Tongue (tissue), 2 donors: Measurements from ENCODE around the gene SCAANT1. TPM values are rescaled to one million over a fixed set of nuclear protein-coding genes. Genes with fewer than 3 reads are reported as not detected.

Experiments used
- DNase-seq: peaks from one replicate; pipeline ENCODE4 v3.0.0-alpha.2; 2015
- total RNA-seq: library from RNA; depleted of rRNA; stranded (reverse); fragments of >200 nt; gene quantifications from one replicate; pipeline ENCODE4 v1.2.3, GENCODE V29; 2014

SCAANT1 gene
- not detected for total RNA-seq

DNA sequence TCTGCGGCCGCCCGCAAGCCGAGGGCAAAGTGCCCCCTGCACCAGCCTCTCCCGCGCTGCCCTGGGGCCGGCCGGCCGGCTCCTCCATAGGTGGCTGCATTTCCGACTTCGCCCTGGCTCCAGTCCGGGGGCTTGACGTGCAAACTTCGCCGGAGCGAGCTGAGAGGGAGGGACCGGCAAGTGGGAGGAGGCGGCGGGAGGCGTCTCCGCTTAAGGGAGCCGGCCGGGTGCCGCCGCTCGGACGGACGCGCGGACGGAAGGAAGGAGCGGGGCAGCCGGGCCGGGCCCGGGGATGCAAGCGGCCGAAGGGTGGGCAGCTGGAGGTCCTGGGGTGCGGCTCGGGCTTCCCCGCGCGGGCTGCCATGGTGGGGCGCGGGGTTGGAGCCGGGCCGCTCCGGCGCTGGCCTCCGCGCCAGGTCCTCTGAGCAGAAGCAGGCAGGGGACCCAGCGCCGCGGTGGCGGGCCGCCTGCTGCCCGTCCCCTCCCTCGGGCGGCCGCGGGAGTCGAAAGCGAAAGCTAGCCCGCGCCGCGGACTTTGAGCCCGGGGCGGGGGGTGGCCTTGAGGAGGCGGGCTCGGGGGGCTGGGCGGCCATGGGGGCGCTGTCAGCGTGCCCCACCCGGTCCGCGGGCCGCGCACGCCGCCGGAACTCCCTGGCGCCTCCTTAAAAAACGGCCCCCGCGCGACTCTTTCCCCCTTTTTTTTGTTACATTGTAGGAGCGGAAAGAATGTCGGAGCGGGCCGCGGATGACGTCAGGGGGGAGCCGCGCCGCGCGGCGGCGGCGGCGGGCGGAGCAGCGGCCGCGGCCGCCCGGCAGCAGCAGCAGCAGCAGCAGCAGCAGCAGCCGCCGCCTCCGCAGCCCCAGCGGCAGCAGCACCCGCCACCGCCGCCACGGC is at the start of gene SCAANT1:
SCAANT1 (minus strand) TSS at position 511 of the 895 bp plus-strand sequence.
- DNase-seq: peak; percentile 95

DNA sequence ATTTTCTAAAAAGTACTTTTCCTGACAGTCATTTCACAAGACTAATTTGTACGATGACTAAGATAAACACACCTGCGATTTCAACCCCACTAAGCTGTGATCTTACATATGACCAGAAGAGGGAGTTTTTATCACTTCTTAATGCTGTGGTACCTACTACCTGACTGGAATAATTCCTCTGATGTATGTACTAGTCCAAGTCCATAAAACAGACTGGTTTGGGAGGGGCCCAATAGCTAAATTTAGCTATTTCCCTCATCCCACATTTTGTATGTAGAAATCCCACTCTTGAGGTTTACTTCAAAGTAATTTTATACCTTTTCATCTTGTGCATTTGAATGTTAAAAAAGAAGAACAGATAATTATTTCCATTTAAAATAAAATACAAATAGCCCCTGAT is 49.7 kb upstream of the SCAANT1 start:
- DNase-seq: peak; percentile 49

DNA sequence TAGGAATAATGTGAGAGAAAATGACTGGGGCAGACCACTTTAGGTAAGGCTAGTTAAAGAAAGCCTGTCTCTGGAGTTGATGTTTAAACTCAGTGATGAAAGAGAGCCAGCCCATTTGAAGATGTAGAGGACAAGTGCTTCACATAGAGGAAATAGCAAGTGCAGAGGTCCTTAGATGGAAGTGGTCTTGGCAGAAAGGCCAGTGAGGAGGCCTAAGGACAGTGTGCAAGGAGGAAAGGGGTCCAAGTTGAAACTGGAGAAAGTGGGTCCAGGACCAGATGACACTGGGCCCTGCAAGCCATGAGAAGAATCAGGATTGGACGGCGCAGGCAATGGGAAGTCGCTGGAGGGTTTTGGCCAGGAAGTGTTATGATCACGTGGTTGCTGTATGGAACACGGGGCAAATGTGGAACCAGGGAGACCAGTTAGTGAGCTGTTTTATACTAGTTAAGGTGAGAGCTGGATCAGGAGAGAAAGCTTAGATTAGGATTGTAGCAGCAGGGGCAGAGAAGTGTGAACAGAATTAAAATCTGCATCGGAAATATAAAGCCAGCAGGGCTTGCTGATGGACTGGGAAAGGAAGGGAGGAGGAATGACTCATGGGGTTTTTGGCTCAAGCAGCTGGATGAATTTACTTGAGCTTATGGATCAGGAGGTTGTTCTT is 48.0 kb upstream of the SCAANT1 start:
- peak; percentile 56 for DNase-seq

DNA sequence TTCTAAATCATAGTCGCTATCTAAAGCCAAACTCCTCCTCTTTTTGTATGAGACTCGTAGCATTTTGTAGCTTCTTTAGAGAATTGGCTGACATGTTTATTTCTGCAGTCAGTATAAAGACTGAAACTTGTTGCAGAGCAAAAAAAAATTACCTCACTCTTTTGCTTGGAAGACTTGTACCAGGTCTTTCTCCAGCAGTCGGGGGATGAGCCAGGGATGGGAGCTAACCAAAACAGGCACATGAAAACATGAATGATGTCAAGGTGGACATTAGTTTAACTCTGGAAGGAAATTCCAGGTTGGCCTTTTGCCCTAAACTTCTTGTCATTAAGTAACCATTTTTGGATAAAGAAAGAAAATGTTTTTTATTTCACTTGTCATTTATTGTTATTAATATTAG is 47.0 kb upstream of the SCAANT1 start:
- DNase-seq: no peak

DNA sequence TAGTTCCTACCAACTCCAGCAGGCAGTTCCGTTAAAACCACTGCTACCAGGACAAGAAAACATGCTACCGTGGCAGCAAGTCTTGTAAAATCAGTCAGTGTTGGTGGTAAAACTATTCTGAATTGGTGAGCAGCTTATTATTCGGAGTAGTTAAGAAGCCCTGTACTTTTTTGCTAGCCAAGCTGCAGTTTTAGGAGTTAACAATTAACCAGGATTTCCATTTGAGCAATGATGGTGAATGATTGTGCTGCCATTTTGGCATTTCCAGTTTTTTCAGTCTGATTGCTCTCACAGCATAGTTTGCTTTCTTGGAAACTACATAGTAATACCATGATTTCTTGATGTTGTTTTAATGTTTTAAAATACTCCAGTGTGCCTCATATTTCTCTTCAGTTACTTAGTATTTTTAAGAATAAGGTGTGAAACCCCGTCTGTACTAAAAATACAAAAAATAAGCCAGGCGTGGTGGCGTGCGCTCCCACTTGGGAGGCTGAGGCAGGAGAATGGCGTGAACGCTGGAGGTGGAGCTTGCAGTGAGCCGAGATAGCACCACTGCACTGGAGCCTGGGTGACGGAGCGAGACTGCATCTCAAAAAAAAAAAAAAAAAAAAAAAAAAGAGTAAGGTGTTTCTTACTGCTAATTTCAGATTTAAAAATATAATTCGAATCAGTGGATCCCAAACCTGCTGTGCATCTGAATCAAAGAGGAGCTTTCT is 43.8 kb upstream of the SCAANT1 start:
- DNase-seq: no peak

DNA sequence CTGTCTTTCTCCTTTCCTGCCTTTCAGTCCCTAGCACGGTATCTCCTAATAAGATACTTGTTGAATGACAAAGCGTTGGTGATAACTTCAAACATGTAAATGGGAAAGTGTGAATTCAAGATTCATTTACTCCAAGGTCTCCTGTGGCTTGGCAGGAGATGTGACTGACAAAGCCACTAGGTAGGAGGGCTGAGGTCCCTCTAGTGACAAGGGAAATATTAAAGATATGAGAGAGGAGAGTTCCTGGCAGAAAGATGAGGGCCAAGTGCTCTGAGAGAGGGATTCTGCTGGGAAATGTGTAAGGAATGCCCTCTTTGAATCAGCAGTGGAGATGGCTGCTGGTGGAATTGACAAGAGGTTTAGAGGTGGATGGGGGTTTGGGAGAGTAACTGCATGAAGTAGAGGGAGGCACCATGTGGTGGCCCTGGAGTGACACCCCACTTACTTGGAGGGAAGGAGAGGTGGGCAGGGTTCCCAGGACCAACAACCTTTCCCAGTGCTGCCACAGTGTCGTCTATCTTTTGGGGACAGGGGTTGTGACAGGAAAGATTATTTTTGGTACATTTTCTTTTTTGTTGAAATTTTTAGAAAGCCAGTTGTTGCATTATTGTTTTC is 43.0 kb upstream of the SCAANT1 start:
- DNase-seq: no peak

DNA sequence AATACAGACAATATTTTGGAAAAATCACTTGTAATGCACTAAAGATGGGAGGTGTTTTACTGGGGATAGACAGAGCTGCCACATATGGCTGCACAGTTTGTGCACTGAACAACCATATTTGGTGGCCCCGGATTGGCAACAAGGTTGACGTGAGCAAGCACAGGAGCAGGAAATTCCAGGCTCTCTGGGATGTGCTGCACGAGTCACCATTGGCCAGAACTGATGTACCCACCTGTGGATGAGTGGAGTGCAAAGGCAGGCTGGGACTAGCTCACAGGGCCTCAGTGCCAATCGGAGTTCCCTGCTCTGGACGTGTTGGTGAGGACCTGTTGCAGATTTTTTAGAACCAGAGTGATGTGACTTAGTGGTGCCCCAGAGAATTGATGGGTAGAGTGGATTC is 42.0 kb upstream of the SCAANT1 start:
- no peak for DNase-seq

DNA sequence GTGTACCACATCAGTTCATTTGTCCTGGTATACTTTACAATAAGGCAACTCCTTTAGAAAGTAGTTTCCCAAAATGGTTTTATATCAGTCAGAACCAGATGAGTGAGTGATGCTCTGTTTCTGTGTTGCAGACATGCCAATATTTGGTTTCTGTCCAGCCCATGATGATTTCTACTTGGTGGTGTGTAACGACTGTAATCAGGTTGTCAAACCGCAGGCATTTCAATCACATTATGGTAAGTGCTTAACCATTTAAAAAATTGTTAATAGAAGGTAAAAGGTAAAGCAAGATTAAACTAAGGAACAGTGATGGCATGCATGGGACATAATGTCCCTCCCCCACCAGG is 40.0 kb upstream of the SCAANT1 start:
- no peak for DNase-seq

DNA sequence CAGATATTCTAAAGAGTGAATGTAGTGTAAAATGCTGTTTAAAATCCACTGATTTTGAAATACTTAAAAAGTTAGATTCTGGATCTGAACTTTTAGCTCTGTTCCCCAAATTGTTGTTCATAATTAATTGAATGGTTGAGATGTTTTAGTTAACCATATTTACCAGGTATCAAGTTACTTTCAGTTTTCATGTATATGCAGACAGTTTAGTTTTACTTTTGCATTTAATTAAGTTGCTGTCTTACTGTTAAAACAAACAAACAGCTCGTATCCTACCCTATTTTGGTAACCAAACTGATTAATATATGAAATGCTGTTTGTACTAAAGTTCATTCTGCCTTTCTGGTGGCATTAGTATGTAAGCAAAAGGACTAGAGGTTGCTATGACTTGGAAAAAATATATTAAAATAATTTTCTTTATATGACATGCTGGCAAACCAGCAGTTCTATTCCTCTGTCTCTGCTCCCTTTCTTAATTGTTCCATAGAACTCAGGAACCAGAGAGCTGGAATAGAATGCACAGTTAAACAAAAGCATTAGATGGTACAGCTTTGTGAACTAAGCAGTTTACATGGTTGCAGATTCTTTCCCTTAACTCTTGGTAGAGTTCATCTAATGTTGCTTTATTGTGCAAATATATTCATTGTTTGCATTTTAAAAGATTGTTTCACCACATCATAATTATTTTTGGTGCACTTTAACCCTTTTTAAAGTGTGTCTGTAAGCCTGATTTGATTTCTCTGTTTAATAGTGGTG is 39.5 kb upstream of the SCAANT1 start:
- no peak for DNase-seq

DNA sequence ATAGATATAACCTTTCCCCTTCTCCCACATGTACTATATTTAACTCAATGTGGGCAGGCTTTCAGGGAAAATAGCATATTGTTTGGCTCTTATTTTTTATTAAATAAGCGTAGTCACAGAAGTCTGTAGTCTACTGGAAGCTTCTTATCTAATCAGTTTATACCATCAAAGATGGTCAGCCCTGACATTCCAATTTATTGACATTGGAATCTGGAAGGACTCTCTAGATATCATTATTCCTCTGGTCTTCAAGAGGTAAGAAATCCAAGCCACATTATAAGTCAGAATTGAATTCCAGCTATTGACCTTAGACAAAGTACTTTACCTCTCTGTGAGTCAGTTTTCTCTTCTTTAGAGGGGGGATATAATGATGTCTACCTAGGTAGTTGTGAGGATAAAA is 38.5 kb upstream of the SCAANT1 start:
- no peak for DNase-seq

DNA sequence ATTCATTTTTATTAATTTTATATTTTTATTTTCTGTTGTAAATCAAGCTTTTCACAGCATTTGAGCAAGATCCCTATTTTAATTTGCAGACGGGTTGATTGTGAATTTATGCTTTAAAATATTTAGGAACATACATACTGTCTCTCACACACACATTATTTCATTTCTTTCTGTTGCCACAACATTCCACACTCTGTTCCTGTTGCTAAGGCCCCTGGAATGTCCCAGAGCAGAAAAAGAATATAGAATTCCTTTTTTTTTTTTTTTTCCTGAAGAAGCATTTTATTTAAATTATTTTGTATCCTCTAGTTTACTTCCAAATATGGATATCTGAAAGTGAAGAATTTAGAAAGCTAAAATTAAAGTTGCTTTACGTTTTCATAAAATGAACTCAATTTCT is 36.8 kb upstream of the SCAANT1 start:
- DNase-seq: peak; percentile 73

DNA sequence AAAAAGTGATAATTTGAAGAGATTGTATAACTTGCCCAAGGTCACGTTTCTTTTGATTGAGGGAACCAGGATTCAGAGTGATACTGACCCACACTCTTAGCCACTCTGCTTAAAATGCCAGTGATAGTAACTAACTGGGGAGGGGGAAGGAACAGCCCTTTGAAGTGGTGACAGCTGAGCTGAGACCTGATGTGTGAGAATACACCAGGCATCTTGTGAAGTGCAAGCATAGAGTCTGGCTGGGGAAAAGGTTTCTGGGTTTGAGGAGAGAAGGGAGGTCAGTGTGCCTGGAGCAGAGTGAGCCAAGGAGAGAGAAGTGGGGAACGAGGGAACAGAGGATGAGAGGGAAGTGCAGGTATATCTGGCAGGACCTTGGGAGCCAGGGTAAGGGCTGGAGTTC is 35.4 kb upstream of the SCAANT1 start:
- peak; percentile 32 for DNase-seq

DNA sequence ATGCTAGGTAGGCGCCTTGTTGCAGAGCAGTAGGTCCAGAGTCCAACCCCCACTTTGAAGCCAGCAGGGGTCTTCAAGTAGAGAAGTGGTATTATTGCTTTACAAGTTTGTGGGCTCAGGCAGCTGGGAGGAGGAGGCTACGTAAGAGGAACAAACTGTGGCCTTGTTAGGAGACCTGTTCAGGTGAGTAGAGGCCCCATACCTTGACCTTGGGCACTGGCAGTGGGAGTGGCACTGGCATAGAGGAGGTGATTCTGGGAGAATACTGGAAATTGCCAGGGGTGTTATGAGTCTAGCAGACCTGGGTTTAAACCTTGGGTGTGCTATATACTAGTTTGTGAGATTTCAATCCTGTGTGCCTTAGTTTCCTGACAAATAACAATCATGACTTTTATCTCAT is 34.6 kb upstream of the SCAANT1 start:
- no peak for DNase-seq

DNA sequence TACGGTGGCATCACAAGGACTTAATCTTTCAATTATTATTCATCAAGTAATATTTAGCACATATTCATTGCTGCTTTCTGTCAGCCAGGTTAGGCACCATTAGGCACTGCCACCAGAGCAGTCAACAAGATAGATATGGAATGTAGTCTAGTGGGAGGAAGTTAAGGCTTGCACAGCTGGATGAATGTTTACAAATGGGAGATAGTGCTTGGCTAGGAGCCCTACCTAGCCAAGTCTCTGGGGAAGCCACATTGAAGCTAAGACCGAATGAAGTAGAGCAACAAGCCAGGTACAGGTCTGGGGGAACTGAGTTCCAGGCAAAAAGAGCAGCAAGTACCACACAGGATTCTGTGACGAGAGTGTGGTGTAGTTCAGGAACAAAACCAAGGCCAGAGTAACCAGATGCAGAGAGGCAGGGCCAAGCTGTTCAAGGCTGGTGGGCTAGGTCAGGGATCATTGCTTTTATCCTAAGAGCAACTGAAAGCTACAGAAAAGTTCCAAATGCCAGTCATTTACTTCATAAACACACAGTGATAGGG is 33.4 kb upstream of the SCAANT1 start:
- no peak for DNase-seq

DNA sequence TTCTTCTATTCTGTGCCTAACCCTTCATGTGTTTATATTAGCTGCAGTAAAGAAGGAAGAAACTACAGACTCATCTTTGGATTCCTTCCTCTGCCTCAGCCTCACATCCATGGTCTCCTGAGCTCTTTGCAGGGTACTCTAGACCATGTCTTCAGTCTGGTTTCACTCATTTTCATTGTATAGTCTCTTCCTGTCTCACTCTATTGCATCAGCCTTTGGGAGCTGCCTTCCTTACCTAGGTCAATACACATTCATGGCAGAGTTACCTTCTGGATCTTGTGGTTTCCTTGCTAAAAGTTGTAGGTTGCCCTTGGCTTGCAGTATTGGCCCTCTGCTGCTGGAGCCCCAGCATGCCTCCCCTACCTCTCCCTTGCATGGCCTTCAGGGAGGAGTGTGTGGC is 31.5 kb upstream of the SCAANT1 start:
- no peak for DNase-seq

DNA sequence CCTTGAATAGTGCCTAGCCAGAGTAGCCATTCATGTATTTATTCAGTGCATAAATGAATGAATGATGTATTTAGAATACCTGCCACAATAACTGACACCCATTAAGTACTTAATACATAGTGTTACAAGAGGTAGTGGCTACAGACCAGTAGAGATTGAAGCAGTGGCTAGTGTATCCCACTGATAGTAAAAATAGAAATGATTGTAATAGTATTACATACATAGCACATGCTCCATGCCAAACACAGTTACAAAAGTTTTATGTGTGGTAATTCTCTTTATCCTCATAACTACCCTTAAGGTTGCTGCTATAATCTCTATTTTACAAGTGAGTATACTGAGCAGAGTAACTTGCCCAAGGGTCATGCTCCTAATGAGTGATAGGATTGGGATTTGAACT is 30.3 kb upstream of the SCAANT1 start:
- DNase-seq: no peak

DNA sequence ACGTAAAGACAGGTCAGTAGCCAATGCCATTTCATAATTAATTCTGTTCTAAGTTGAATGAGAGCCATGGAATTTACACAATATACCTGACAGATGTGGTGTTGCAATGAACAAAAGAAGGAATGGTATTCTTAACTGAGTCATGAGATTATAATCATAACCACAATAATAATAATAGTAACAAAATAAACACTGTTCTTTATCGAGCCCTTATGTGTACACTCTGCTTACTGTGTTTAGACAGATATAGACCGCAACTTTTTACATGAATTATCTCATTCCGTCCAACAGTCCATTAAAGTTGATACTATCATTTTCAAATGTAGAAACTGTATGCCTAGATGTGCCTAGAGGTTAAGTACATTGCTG is 28.2 kb upstream of the SCAANT1 start:
- no peak for DNase-seq

DNA sequence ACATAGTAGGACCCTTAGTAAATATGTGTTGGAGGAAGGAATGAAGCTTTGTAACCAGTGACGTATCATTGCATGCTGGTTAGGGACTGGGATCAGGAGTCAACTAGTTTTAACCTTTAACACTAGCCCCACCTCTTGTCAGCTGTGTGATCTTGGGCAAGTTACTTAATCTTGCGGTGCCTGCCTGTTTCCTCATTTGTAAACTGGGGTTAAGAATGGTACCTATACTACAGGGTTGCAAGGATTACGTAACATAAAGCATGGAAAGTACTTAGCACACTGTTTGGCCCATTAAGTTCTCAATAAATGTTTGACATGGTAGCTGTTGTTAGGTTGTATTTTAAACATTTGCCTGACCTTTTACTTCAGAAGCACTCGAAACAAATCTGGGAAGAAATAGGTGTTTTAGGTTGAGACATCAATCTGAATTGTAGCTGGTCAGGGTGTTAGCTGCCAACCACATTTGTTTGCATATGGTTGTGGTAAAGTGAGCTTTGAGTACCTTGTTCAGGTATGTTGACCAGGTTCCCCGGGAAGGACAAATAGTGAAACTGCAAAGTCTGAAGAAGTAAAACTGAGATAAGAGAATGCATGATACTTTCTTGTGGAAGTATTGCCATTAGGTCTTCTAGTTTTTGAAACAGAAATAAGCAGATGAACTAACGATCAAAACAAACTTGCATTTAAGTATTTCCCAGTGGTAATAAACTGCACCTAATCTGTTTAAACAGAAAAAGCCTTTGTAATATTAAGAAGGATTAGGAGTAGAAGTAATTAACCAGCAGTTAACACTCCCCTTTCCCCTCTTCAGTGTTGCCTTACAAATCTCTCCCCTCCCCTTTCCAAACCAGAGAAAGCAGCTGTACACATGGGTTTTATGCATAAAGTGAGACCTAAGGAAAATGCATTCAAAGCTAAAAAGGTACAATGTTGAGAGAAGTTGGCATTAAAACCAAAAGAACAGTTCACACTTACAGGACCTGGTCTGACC is 25.8 kb upstream of the SCAANT1 start:
- DNase-seq: no peak

DNA sequence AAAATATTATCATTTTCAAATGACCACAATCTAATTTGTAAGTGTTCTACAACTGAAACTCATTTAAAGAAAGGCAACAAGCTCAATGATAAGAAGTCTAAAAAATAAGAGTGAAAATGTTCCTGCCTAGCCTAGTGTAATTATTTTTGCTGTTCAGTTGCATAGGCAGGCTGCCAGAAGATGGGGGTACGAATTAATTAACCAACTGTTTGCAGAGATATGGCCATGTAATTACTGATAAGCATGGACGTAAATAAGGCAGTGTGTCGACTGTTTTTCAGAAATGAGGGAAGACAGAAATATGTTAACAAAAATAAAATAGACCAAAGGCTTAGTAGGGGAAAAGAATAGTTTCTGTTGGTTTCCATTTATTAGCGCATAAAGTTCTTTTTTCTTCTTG is 24.7 kb upstream of the SCAANT1 start:
- DNase-seq: no peak

DNA sequence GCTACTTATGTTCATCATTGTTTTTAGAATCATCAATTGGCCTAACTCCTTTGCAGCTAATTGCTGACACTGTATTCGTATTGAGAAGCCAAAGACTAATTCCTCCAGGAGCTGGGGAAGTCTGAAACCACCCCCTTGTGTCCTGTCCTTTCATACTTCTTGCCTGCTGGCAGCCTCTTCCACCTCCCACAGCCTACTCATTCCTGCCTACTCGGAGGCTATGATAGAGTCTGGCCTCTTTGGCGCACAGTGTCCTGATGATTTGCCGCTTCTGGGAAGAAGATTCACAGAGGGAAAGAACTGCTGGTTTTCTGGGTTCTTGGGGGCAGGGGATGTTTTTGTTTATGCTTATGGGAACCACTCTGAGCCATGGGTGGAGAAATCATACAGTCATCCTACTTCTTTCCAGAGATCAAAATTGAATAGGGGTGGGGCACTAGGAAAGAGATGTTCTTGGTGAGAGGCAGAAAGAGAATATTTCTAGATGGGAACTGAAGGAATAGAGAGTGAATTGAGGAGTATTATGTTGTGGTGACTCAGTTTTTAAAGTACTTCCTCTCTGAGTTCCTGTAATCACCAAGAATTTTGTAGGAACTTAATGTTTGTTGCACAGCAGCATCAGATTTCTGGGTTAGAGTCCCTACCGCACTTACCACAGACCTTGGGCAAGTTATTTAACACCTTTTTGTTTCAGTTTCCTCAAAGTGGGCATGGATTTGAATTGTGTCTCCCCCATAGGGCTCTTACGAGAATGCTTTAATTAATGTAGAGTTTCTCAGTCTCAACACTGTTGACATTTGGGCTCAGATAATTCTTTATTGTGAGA is 22.1 kb upstream of the SCAANT1 start:
- DNase-seq: no peak
